Measurements from ENCODE around the gene NUS1.

DNA sequence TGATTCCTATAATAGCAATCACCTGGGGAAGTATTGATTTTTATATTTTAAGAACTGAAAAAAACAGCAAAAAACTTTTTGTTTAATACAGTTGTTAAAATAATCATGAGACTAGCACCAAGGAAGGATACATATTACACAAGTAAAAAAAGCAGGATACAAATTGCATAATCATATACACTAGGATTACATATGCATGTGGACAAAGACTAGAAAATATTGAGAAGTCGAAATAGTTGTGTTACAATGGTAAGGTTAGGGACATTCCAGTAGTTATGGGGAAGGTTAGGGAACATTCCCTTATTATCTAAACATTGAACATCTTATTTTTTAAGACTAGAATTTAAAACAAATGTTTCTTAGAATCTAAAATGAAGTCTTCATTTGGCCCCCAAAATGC, 9.5 kb downstream of the NUS1 start:
- TF ChIP-seq, protein P1, sequence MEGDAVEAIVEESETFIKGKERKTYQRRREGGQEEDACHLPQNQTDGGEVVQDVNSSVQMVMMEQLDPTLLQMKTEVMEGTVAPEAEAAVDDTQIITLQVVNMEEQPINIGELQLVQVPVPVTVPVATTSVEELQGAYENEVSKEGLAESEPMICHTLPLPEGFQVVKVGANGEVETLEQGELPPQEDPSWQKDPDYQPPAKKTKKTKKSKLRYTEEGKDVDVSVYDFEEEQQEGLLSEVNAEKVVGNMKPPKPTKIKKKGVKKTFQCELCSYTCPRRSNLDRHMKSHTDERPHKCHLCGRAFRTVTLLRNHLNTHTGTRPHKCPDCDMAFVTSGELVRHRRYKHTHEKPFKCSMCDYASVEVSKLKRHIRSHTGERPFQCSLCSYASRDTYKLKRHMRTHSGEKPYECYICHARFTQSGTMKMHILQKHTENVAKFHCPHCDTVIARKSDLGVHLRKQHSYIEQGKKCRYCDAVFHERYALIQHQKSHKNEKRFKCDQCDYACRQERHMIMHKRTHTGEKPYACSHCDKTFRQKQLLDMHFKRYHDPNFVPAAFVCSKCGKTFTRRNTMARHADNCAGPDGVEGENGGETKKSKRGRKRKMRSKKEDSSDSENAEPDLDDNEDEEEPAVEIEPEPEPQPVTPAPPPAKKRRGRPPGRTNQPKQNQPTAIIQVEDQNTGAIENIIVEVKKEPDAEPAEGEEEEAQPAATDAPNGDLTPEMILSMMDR (IDR thresholded peaks at IDR 0.05; ENCODE audit: insufficient read depth, low read depth, low read length), result no peak
- no peak for TF ChIP-seq EZH2 (IDR thresholded peaks at IDR 0.05; ENCODE audit: insufficient read depth, low read length)

Measured in astrocyte (in vitro differentiated cells and primary cell).